SK-N-MC (cell line): ENCODE results near the gene FAM53B.

Experiments used
- EZH2 ChIP-seq: fragments of 200-600 bp; sonication (generic); IDR thresholded peaks from one replicate; pipeline ENCODE4 v1.6.1; 2017; ENCODE audit warnings: antibody characterized with exemption
- FOXP2 ChIP-seq: optimal IDR thresholded peaks from 2 replicates; pipeline ENCODE3; 2011; ENCODE audit warnings: mild to moderate bottlenecking, moderate library complexity; ENCODE audit not compliant: insufficient read depth; ENCODE audit errors: extremely low read length, control extremely low read depth
- POLR2AphosphoS5 ChIP-seq: IDR thresholded peaks from 2 replicates; pipeline ENCODE4 v1.6.1; 2012; ENCODE audit warnings: mild to moderate bottlenecking, low read depth, low read length, borderline replicate concordance

DNA sequence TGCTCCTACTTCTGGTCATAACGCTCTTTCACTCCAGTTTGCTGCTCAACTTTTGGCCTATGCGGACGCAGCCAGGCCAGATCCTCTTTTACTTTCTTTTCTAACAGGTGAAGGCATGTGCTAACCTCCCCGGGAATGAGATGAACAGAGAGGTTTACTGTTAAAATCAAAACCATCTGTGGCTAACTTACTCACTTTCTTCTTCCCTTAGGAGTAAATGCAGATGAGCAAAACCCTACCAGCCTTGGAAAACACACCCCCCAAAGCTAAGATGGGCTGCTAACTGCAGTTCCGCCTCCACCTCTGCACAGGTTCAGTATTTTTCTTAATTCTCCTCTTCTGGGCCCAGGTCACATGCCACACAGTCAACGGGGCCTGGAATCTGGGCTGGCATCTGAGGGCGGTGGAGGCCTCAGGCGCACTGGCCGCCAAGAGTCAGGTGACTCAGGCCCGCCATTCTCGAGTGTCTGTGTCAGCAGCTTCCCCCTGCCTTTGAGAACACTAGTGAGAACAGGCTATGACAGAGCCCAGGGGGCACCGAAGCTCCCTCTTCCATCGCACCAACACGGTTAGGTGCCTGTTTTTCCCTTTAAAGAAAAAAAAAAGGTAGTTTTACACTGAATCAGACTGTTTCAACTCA lies 11.1 kb downstream of the FAM53B start:
- TF ChIP-seq POLR2AphosphoS5, result no peak
- TF ChIP-seq FOXP2, result no peak
- no peak for TF ChIP-seq EZH2
